Measurements from ENCODE around the gene HPSE2. TPM values are rescaled to one million over a fixed set of nuclear protein-coding genes. Genes with fewer than 3 reads are reported as not detected.
"Not testable (repeated sequence)": the region's sequence is repeated elsewhere in the genome, so short reads cannot be mapped to it uniquely, and the experiment has no call there.

Gene HPSE2
- total RNA-seq, 2 experiments from 2014 or later, result not detected

GRCh38 chr10:99132897-99133296 is 102.8 kb downstream of the HPSE2 start:
- CTCF ChIA-PET; H3K36me3 Mint-ChIP-seq (ENCODE audit: low read depth); POLR2A ChIA-PET; H3K27ac Mint-ChIP-seq; H3K9me3 Mint-ChIP-seq (ENCODE audit: insufficient read depth); H3K4me1 Mint-ChIP-seq (ENCODE audit: low read depth); ATAC-seq; H3K27me3 Mint-ChIP-seq (ENCODE audit: low read depth); DNase-seq; H3K4me3 Mint-ChIP-seq: not testable (repeated sequence)

GRCh38 chr10:99125879-99126278 is 109.8 kb downstream of the HPSE2 start:
- Mint-ChIP-seq H3K27ac (no peak overlapping the region), H3K9me3 (ENCODE audit: insufficient read depth) (peaks cover 7% of the 10 kb centered on the region), H3K4me1 (ENCODE audit: low read depth) (no peaks in the 10 kb centered on the region), H3K4me3 (no peak overlapping the region), H3K36me3 (ENCODE audit: low read depth) (no peaks in the 10 kb centered on the region), H3K27me3 (ENCODE audit: low read depth) (no peaks in the 10 kb centered on the region)
- POLR2A ChIA-PET, result no interaction called here
- no peak for DNase-seq
- CTCF ChIA-PET, result no interaction called here
- ATAC-seq, result no peak

GRCh38 chr10:99124376-99124775 is 111.3 kb downstream of the HPSE2 start:
- Mint-ChIP-seq H3K4me1 (ENCODE audit: low read depth) (no peaks in the 10 kb centered on the region), H3K27ac (no peak overlapping the region), H3K36me3 (ENCODE audit: low read depth) (no peaks in the 10 kb centered on the region), H3K27me3 (ENCODE audit: low read depth) (no peaks in the 10 kb centered on the region), H3K9me3 (ENCODE audit: insufficient read depth) (peaks cover 7% of the 10 kb centered on the region), H3K4me3 (no peak overlapping the region)
- ATAC-seq (no peak), DNase-seq (no peak)
- CTCF ChIA-PET, result no interaction called here
- POLR2A ChIA-PET, result no interaction called here

- DNase-seq (no peak), ATAC-seq (no peak)
- no peaks in the 10 kb centered on the region for H3K4me1 Mint-ChIP-seq (ENCODE audit: low read depth)
- no peaks in the 10 kb centered on the region for H3K36me3 Mint-ChIP-seq (ENCODE audit: low read depth)
- POLR2A ChIA-PET, result no interaction called here
- no peak overlapping the region for H3K27ac Mint-ChIP-seq
- CTCF ChIA-PET, result no interaction called here
- H3K9me3 Mint-ChIP-seq (ENCODE audit: insufficient read depth), result peaks cover 7% of the 10 kb centered on the region
- H3K27me3 Mint-ChIP-seq (ENCODE audit: low read depth), result no peaks in the 10 kb centered on the region
- H3K4me3 Mint-ChIP-seq, result no peak overlapping the region
These were observed 111.8 kb downstream of the HPSE2 start for GRCh38 chr10:99123851-99124250.

- Mint-ChIP-seq H3K9me3 (ENCODE audit: insufficient read depth) (peaks cover 7% of the 10 kb centered on the region), H3K36me3 (ENCODE audit: low read depth) (no peaks in the 10 kb centered on the region), H3K4me1 (ENCODE audit: low read depth) (no peaks in the 10 kb centered on the region), H3K27ac (no peak overlapping the region), H3K27me3 (ENCODE audit: low read depth) (no peaks in the 10 kb centered on the region), H3K4me3 (no peak overlapping the region)
- DNase-seq (no peak), ATAC-seq (no peak)
- POLR2A ChIA-PET, result no interaction called here
- CTCF ChIA-PET, result no interaction called here
These were observed 112.3 kb downstream of the HPSE2 start for GRCh38 chr10:99123336-99123735.

- ATAC-seq (no peak), DNase-seq (no peak)
- Mint-ChIP-seq H3K4me1 (ENCODE audit: low read depth) (no peaks in the 10 kb centered on the region), H3K36me3 (ENCODE audit: low read depth) (no peaks in the 10 kb centered on the region), H3K4me3 (no peak overlapping the region), H3K27ac (no peak overlapping the region), H3K27me3 (ENCODE audit: low read depth) (no peaks in the 10 kb centered on the region), H3K9me3 (ENCODE audit: insufficient read depth) (no peaks in the 10 kb centered on the region)
- ChIA-PET POLR2A (no interaction called here), CTCF (no interaction called here)
These were observed 116.3 kb downstream of the HPSE2 start for GRCh38 chr10:99119258-99119748.

GRCh38 chr10:99115703-99116102 is 119.9 kb downstream of the HPSE2 start:
- Mint-ChIP-seq H3K9me3 (ENCODE audit: insufficient read depth) (no peaks in the 10 kb centered on the region), H3K36me3 (ENCODE audit: low read depth) (no peaks in the 10 kb centered on the region), H3K4me1 (ENCODE audit: low read depth) (no peaks in the 10 kb centered on the region), H3K27me3 (ENCODE audit: low read depth) (no peaks in the 10 kb centered on the region), H3K27ac (no peak overlapping the region), H3K4me3 (no peak overlapping the region)
- no peak for ATAC-seq
- ChIA-PET CTCF (no interaction called here), POLR2A (no interaction called here)
- DNase-seq, result no peak

GRCh38 chr10:99085358-99085757 is 150.3 kb downstream of the HPSE2 start:
- POLR2A ChIA-PET, result no interaction called here
- ATAC-seq (no peak), DNase-seq (no peak)
- Mint-ChIP-seq H3K9me3 (ENCODE audit: insufficient read depth) (no peaks in the 10 kb centered on the region), H3K36me3 (ENCODE audit: low read depth) (no peaks in the 10 kb centered on the region), H3K27me3 (ENCODE audit: low read depth) (no peaks in the 10 kb centered on the region), H3K4me1 (ENCODE audit: low read depth) (no peaks in the 10 kb centered on the region), H3K27ac (no peak overlapping the region), H3K4me3 (no peak overlapping the region)
- CTCF ChIA-PET, result no interaction called here

GRCh38 chr10:99084161-99084560 is 151.5 kb downstream of the HPSE2 start:
- Mint-ChIP-seq H3K4me1 (ENCODE audit: low read depth) (no peaks in the 10 kb centered on the region), H3K27ac (no peak overlapping the region), H3K36me3 (ENCODE audit: low read depth) (no peaks in the 10 kb centered on the region), H3K4me3 (no peak overlapping the region), H3K27me3 (ENCODE audit: low read depth) (no peaks in the 10 kb centered on the region), H3K9me3 (ENCODE audit: insufficient read depth) (no peaks in the 10 kb centered on the region)
- CTCF ChIA-PET, result no interaction called here
- POLR2A ChIA-PET, result no interaction called here
- ATAC-seq (no peak), DNase-seq (no peak)

GRCh38 chr10:99080275-99080945 is 155.2 kb downstream of the HPSE2 start:
- no peak overlapping the region for H3K4me3 Mint-ChIP-seq
- ChIA-PET CTCF (no interaction called here), POLR2A (no interaction called here)
- no peaks in the 10 kb centered on the region for H3K36me3 Mint-ChIP-seq (ENCODE audit: low read depth)
- H3K27ac Mint-ChIP-seq, result no peak overlapping the region
- no peaks in the 10 kb centered on the region for H3K27me3 Mint-ChIP-seq (ENCODE audit: low read depth)
- no peaks in the 10 kb centered on the region for H3K9me3 Mint-ChIP-seq (ENCODE audit: insufficient read depth)
- no peaks in the 10 kb centered on the region for H3K4me1 Mint-ChIP-seq (ENCODE audit: low read depth)
- ATAC-seq, result no peak
- no peak for DNase-seq

- no peak for DNase-seq
- no peak overlapping the region for H3K4me3 Mint-ChIP-seq
- H3K4me1 Mint-ChIP-seq (ENCODE audit: low read depth), result no peaks in the 10 kb centered on the region
- no peaks in the 10 kb centered on the region for H3K9me3 Mint-ChIP-seq (ENCODE audit: insufficient read depth)
- no peak for ATAC-seq
- no peak overlapping the region for H3K27ac Mint-ChIP-seq
- ChIA-PET POLR2A (no interaction called here), CTCF (no interaction called here)
- no peaks in the 10 kb centered on the region for H3K27me3 Mint-ChIP-seq (ENCODE audit: low read depth)
- no peaks in the 10 kb centered on the region for H3K36me3 Mint-ChIP-seq (ENCODE audit: low read depth)
These were observed 173.1 kb downstream of the HPSE2 start for GRCh38 chr10:99062591-99062990.

GRCh38 chr10:99058762-99059161 is 176.9 kb downstream of the HPSE2 start:
- H3K4me1 Mint-ChIP-seq (ENCODE audit: low read depth), result no peaks in the 10 kb centered on the region
- H3K9me3 Mint-ChIP-seq (ENCODE audit: insufficient read depth), result no peaks in the 10 kb centered on the region
- H3K36me3 Mint-ChIP-seq (ENCODE audit: low read depth), result no peaks in the 10 kb centered on the region
- ATAC-seq (no peak), DNase-seq (no peak)
- no peak overlapping the region for H3K27ac Mint-ChIP-seq
- no peaks in the 10 kb centered on the region for H3K27me3 Mint-ChIP-seq (ENCODE audit: low read depth)
- CTCF ChIA-PET, result interaction anchor here (1.2 kb wide), 1 partner anchor 10 kb away, joined by 5 read pairs; no protein-coding TSS in a partner anchor
- no peak overlapping the region for H3K4me3 Mint-ChIP-seq
- POLR2A ChIA-PET, result no interaction called here

Measured in activated CD8-positive, alpha-beta T cell treated with anti-CD3 and anti-CD28 coated beads, Interleukin-2, amount 10 ng/mL, durations not matched to agents 7 days and 5 days (primary cell).